ENCODE measurements around the gene BEAN1. TPM values are rescaled to one million over a fixed set of nuclear protein-coding genes. Genes with fewer than 3 reads are reported as not detected.

The BEAN1 gene
- total RNA-seq, 4 donors from 2014 or later = 0.40 TPM; not detected in 3

Other genes starting within 250 kb of the BEAN1 start
- gene CDH5, start 60.6 kb upstream of the BEAN1 start, total RNA-seq = 10 to 100 TPM in 1 of 4 donors, 1 to 10 TPM in 3; 6.0 to 18.1 (median 6.8) TPM
- 10 to 100 TPM; 15.7 to 20.6 (median 16.6) TPM for gene TK2, start 122.8 kb downstream of the BEAN1 start, total RNA-seq
- gene CKLF, start 125.3 kb downstream of the BEAN1 start, total RNA-seq = 100 to 1,000 TPM in 1 of 4 donors, 10 to 100 TPM in 3; 25.3 to 108 (median 39.1) TPM
- gene CMTM1, start 139.1 kb downstream of the BEAN1 start, total RNA-seq = 10 to 100 TPM in 1 of 4 donors, 1 to 10 TPM in 2, not detected in 1; 2.0 to 34.2 (median 4.0) TPM
- gene CMTM2, start 152.2 kb downstream of the BEAN1 start, total RNA-seq = under 1 TPM in 1 of 4 donors, not detected in 3; 0.48 TPM
- gene CMTM3, start 177.4 kb downstream of the BEAN1 start, total RNA-seq = 10 to 100 TPM in 1 of 4 donors, 1 to 10 TPM in 2, not detected in 1; 2.4 to 11.6 (median 6.1) TPM

Data from transverse colon (tissue), 4 donors.